ENCODE results near the gene PPP1R7.

DNA sequence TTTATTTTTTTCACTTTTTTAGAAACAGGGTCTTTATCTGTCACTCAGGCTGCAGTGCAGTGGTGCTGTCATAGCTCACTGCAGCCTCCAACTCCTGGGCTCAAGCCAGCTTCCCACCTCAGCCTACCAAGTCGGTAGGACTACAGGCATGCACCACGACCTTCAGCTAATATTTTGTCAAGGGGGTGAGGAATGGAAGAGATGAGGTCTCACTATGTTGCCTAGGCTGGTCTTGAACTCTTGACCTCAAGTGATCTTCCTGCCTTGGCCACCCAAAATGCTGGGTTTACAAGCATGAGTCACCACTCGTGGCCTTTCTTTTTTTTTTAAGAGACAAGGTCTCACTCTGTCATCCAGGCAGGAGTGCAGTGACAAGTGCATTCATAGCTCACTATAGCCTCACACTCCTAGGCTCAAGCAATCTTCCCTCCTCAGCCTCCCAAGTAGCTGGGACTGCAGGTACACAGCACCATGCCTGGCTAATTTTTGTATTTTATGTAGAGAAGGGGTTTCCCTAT, 13.4 kb downstream of the PPP1R7 start:
- TF ChIP-seq, protein P1, sequence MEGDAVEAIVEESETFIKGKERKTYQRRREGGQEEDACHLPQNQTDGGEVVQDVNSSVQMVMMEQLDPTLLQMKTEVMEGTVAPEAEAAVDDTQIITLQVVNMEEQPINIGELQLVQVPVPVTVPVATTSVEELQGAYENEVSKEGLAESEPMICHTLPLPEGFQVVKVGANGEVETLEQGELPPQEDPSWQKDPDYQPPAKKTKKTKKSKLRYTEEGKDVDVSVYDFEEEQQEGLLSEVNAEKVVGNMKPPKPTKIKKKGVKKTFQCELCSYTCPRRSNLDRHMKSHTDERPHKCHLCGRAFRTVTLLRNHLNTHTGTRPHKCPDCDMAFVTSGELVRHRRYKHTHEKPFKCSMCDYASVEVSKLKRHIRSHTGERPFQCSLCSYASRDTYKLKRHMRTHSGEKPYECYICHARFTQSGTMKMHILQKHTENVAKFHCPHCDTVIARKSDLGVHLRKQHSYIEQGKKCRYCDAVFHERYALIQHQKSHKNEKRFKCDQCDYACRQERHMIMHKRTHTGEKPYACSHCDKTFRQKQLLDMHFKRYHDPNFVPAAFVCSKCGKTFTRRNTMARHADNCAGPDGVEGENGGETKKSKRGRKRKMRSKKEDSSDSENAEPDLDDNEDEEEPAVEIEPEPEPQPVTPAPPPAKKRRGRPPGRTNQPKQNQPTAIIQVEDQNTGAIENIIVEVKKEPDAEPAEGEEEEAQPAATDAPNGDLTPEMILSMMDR (IDR thresholded peaks at IDR 0.05): no peak
- TF ChIP-seq POLR2AphosphoS5 (IDR thresholded peaks at IDR 0.05; ENCODE audit: insufficient read depth in 1 of 2, low read depth in 1 of 2): no peak

Measured in vagina (tissue), 2 donors.